HCT116 (cell line): ENCODE data around the gene TCAP.

ENCODE experiments used
- CEBPB ChIP-seq: IDR thresholded peaks from 2 replicates; pipeline ENCODE4 v1.6.1; 2012; ENCODE audit warnings: low read depth
- CTCF ChIP-seq, 3 experiments: fragments of 200-600 bp in 1 of 3; sonication (generic) in 1 of 3; IDR thresholded peaks in 2 of 3; conservative IDR thresholded peaks in 1 of 3; 2 replicates each; pipeline ENCODE4 v1.5.1; 2012 to 2017; ENCODE audit warnings: low read depth in 2 of 3, low read length in 2 of 3, antibody characterized with exemption in 1 of 3, borderline replicate concordance in 1 of 3, control low read depth in 1 of 3, mild to moderate bottlenecking in 1 of 3, mixed read lengths in 1 of 3, mixed run types in 1 of 3, moderate library complexity in 1 of 3; ENCODE audit not compliant: insufficient read depth in 1 of 3
- POLR2A ChIP-seq: IDR thresholded peaks from 2 replicates; pipeline ENCODE4 v1.7.0; 2011; ENCODE audit warnings: borderline replicate concordance; ENCODE audit not compliant: insufficient read depth, insufficient read length; ENCODE audit errors: extremely low read depth
- POLR2AphosphoS5 ChIP-seq: IDR thresholded peaks from 2 replicates; pipeline ENCODE4 v1.6.1; 2011; ENCODE audit warnings: mild to moderate bottlenecking, low read depth, low read length, moderate library complexity
- SIN3A ChIP-seq: IDR thresholded peaks from 2 replicates; pipeline ENCODE4 v1.6.1; 2012; ENCODE audit warnings: low read depth
- ZNF274 ChIP-seq: fragments of 200-500 bp; sonication (Bioruptor generic); IDR thresholded peaks from 2 replicates; pipeline ENCODE4 v1.6.1; 2014; ENCODE audit warnings: mild to moderate bottlenecking, low read depth, low read length, inconsistent platforms

- TF ChIP-seq CTCF (IDR thresholded peaks at IDR 0.05 in 2 of 3, conservative IDR thresholded peaks at IDR 0.05 in 1 of 3; ENCODE audit: borderline replicate concordance in 1 of 3, insufficient read depth in 1 of 3, low read depth in 2 of 3, low read length in 2 of 3): no peak
- no peak for TF ChIP-seq POLR2AphosphoS5
- no peak for TF ChIP-seq POLR2A
- no peak for TF ChIP-seq CEBPB
- no peak for TF ChIP-seq SIN3A
- no peak for TF ChIP-seq ZNF274
Observed at GRCh38 chr17:39670746-39671145, 5.6 kb downstream of the TCAP start.
